Ovary (tissue), 9 donors: ENCODE data around the gene CIC. TPM values are rescaled to one million over a fixed set of nuclear protein-coding genes. Genes with fewer than 3 reads are reported as not detected.

Experiments used
- DNase-seq, 5 donors: peaks; one replicate each; pipeline ENCODE4 v3.0.0-alpha.2; 2019 to 2020
- H3K27ac ChIP-seq, 2 donors: fragments of 200-600 bp; one replicate each; pipeline versions ENCODE4 v1.5.1 to v1.8.0; 2019 to 2022
- H3K27me3 ChIP-seq: fragments of 200-600 bp; one replicate; pipeline ENCODE4 v1.8.0; 2022
- H3K36me3 ChIP-seq: fragments of 200-600 bp; sonication (generic); one replicate; pipeline ENCODE4 v1.5.1; 2019
- H3K4me1 ChIP-seq: one replicate; pipeline ENCODE4 v1.8.1; 2013; ENCODE audit warnings: mild to moderate bottlenecking, moderate library complexity; ENCODE audit not compliant: insufficient read depth
- H3K4me3 ChIP-seq: fragments of 200-600 bp; sonication (generic); one replicate; pipeline ENCODE4 v1.5.1; 2017
- H3K9me3 ChIP-seq, 2 donors: fragments of 200-600 bp in 1 of 2; sonication (generic) in 1 of 2; one replicate each; pipeline versions ENCODE4 v1.5.1 to v1.8.1; 2013 to 2019; ENCODE audit warnings: mild to moderate bottlenecking in 1 of 2, moderate library complexity in 1 of 2
- EP300 ChIP-seq: sonication (generic); formaldehyde crosslinking; IDR thresholded peaks from one replicate; pipeline ENCODE4 v1.6.1; 2017; ENCODE audit warnings: antibody characterized with exemption
- POLR2A ChIP-seq: fragments of 450-650 bp; IDR thresholded peaks from one replicate; pipeline ENCODE4 v1.6.1; 2017; ENCODE audit warnings: antibody characterized with exemption, mild to moderate bottlenecking, moderate library complexity
- WGBS, 3 donors: extraction: QIAGEN DNeasy Blood & Tissue Kit in 1 of 3; methylation state at CpG; one replicate each; pipeline versions ENCODE4 v1.1.5 to v1.1.7; 2013 to 2017; 5-methylcytosine and 5-hydroxymethylcytosine counted together
- intact Hi-C, 4 donors: fragments of 100-400 bp; cut with DNase I; formaldehyde crosslinking; loops; one replicate each; pipeline versions ENCODE4 v1.11.0 to v1.15.1; 2022 to 2023
- polyA plus RNA-seq, 2 donors: library from polyadenylated mRNA; stranded (reverse); fragments of 200-250 nt in 1 of 2; fragments of 350-450 nt in 1 of 2; fragmentation: Illumina TruSeq in 1 of 2; extraction: RNeasy Lipid Tissue Mini Kit (QIAGEN cat#74804) in 1 of 2; gene quantifications; one replicate each; pipeline ENCODE4 v1.2.3, GENCODE V29; 2013 to 2014
- total RNA-seq, 7 donors: library from RNA; depleted of rRNA in 2 of 7; stranded (reverse); fragments of >200 nt in 2 of 7; fragmentation: NEBNext Ultra II Directional in 3 of 7; extraction: Animal tissue kit (Norgen Biotek cat#: 25700) in 3 of 7; gene quantifications; one replicate each; pipeline versions ENCODE4 v1.1.0 to v1.2.4, GENCODE V29; 2016 to 2023
- TF ChIP-seq, protein P1 (sequence below), 3 donors: fragments of 450-650 bp in 2 of 3; fragments of 200-600 bp in 1 of 3; IDR thresholded peaks; one replicate each; pipeline versions ENCODE4 v1.5.1 to v1.8.0; 2016 to 2022; ENCODE audit warnings: antibody characterized with exemption in 3 of 3, mild to moderate bottlenecking in 1 of 3
- donor health status: DM: no; HTN: no; CAD: no; lungs with moderate emphysema.
- donor health status: DM: no; HTN: no; CAD: no.
- donor health status: Bipolar disorder and iron deficiency.
- donor health status: DM: yes; HTN: yes; CAD: no.
- donor health status: DM: no; HTN: no; CAD: no.
- donor health status: DM: yes; HTN: yes; CAD: no.

The CIC gene
- total and polyA plus RNA-seq, 9 donors: 6.6 to 139 (median 97.9) TPM

DNA sequence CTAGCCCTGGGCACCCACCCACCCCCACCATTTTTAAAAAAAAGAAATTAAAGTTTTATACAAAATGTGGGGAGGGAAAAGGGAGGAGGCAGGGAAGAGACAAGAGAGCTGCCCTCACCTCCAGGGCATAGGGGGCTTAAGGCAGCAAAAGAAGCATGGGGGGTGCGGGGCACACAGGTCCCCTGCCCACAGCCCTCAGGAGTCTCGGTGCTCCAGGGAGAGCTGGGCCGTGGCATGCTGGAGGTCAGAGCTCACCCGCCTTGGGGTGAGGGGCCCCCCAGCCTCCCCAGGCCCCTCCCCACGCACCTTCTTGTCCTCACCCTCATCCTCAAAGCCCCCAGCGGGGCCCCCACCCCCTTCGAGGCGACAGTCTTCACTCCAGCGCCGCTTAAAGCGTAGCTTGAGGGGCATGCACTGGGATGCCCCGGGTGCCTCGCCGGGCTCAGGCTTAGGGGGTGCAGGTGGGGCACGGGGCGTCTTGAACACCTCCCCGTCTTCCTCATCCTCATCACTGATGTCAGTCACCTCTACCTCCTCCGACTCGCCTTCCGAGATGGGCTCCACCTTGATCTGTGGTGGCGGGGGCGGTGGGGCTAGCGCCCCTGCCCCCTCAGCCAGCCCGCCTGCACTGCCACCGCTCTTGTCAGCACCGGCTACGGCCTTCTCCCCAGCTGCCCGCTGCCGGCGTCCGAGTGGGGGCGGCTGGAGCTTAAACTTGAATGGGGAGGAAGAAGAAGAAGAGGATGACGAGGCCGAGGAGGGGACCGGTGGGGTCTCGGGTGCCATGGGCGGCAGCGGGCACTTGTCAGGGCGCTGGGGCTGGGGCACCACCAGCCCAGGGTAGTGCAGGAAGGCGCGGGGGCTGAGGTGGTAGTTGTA is 20.5 kb upstream of the CIC start:
- Histone ChIP-seq H3K4me3 (no peak overlapping the region), H3K36me3 (no peaks in the 10 kb centered on the region), H3K27me3 (no peaks in the 10 kb centered on the region), H3K9me3 (no peaks in the 10 kb centered on the region), H3K4me1 (peaks cover 34% of the 10 kb centered on the region), H3K27ac (no peak overlapping the region)
- DNase-seq: peak in 3 of 5 donors; percentile 49 to 51 (median 50)
- 76 to 80% (median 76%) methylated on average over 41 of the region's 41 CpGs for WGBS, 3 donors
- intact Hi-C loops: loop anchor here (5.0 to 10.0 kb wide), 3 partner anchors 39 to 146 kb away; partner anchors contain the start of gene CNFN (in 1 of the 4)
- TF ChIP-seq, protein P1, sequence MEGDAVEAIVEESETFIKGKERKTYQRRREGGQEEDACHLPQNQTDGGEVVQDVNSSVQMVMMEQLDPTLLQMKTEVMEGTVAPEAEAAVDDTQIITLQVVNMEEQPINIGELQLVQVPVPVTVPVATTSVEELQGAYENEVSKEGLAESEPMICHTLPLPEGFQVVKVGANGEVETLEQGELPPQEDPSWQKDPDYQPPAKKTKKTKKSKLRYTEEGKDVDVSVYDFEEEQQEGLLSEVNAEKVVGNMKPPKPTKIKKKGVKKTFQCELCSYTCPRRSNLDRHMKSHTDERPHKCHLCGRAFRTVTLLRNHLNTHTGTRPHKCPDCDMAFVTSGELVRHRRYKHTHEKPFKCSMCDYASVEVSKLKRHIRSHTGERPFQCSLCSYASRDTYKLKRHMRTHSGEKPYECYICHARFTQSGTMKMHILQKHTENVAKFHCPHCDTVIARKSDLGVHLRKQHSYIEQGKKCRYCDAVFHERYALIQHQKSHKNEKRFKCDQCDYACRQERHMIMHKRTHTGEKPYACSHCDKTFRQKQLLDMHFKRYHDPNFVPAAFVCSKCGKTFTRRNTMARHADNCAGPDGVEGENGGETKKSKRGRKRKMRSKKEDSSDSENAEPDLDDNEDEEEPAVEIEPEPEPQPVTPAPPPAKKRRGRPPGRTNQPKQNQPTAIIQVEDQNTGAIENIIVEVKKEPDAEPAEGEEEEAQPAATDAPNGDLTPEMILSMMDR (IDR thresholded peaks at IDR 0.05): no peak

DNA sequence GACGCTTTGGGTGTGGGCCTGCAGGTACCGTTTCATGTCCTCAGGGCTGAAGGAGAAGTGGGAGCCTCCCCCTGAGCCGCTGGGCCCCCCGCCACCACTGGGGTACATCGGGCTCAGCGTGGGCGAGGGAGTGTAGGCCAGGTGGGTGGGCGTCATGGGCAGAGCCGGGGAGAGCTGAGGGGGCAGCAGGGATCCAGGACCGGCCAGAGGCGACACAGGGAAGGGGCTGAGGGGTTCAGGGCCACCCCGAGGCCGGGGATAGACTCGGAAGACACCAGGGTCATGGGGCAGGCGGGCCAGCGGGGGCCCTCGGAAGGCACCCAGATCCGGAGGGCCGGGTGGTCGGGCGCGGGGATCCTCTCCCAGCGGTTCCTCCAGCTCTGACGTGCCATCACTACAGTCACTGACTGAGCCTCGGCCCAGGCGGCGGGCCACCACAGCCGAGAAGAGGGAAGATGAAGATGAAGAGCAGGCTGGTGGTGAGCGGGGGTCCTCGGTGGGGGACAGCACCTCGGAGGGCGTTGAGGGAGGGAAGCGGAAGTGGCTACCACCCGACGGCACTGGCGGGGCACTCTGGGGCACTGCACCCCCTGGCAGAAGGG is 19.8 kb upstream of the CIC start:
- 78 to 79% (median 79%) methylated on average over 36 of the region's 36 CpGs for WGBS, 3 donors
- intact Hi-C loops: loop anchor here (5.0 to 10.0 kb wide), 3 partner anchors 38 to 146 kb away; partner anchors contain the start of gene CNFN (in 1 of the 4)
- TF ChIP-seq EP300: no peak
- TF ChIP-seq, protein P1 (IDR thresholded peaks at IDR 0.05): no peak
- no peak for TF ChIP-seq POLR2A
- Histone ChIP-seq H3K9me3 (no peaks in the 10 kb centered on the region), H3K4me3 (no peak overlapping the region), H3K36me3 (no peaks in the 10 kb centered on the region), H3K27ac (no peak overlapping the region), H3K4me1 (peaks cover 33% of the 10 kb centered on the region), H3K27me3 (no peaks in the 10 kb centered on the region)
- DNase-seq: peak in 3 of 5 donors; percentile 39 to 45 (median 43)

DNA sequence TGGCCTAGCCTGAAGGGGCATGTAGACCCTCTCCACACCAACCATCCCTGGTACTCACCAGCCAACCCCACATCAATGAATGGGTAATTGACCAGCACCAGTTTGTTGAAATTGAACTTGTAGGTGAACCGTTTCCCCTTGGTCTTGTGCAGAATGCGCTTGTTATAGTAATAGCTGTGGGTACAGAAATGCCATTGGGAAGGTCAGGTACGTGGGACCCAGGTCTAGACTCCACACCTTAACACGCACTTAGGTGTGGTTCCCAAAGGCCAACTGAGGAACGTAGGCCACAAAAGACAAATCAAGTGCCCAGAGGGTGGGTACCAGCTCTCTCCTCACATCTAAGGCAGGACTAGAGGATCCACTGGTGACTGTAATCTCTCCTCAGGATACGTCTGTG is 19.3 kb upstream of the CIC start:
- no peaks in the 10 kb centered on the region for H3K36me3 ChIP-seq
- no peaks in the 10 kb centered on the region for H3K27me3 ChIP-seq
- 74 to 77% (median 77%) methylated on average over 6 of the region's 6 CpGs for WGBS, 3 donors
- no peak overlapping the region for H3K27ac ChIP-seq
- no peaks in the 10 kb centered on the region for H3K9me3 ChIP-seq
- no peak overlapping the region for H3K4me3 ChIP-seq
- TF ChIP-seq POLR2A (no peak), EP300 (no peak)
- TF ChIP-seq, protein P1 (IDR thresholded peaks at IDR 0.05): no peak
- peaks cover 33% of the 10 kb centered on the region for H3K4me1 ChIP-seq
- DNase-seq: no peak
- intact Hi-C loops: loop anchor here (5.0 to 10.0 kb wide), 3 partner anchors 38 to 145 kb away; partner anchors contain the start of gene CNFN (in 1 of the 4)

DNA sequence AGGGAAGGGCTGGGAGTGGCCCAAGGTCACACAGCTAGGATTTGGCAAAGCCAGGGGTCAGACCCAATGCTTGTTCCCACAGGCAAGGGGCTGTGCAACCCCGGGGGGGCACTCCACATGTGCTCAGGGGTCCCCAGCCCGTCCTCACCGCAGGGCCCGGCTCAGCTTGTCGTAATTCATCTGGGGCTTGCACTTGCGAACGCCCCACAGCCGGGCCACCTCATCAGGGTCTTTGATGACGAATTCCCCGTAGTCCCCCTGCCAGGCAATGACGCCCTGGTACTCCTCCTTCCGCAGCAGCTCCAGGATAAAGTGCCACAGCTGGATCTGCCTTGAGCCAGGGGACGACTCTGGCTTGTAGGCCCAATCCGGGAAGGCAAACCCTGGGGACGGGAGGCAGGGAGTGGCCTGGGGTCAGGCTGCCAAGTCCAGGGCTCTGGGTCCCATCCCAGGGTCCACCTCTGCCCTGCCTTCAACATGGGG is 18.8 kb upstream of the CIC start:
- 52 to 65% (median 62%) methylated on average over 15 of the region's 15 CpGs for WGBS, 3 donors
- Histone ChIP-seq H3K4me1 (peaks cover 33% of the 10 kb centered on the region), H3K27me3 (no peaks in the 10 kb centered on the region), H3K27ac (peak overlapping the region; percentile 42 to 44), H3K4me3 (no peak overlapping the region), H3K36me3 (no peaks in the 10 kb centered on the region), H3K9me3 (no peaks in the 10 kb centered on the region)
- intact Hi-C loops: no loop called here
- DNase-seq: peak in 3 of 5 donors; percentile 24 to 49 (median 47)
- TF ChIP-seq EP300 (no peak), POLR2A (no peak)
- TF ChIP-seq, protein P1 (IDR thresholded peaks at IDR 0.05): no peak
